HG03159 (cell line): ENCODE measurements around the gene DARS1.
"Not testable (repeated sequence)": the region's sequence is repeated elsewhere in the genome, so short reads cannot be mapped to it uniquely, and the experiment has no call there.

Experiments used
- ATAC-seq: cut with Tn5 transposase; IDR thresholded peaks from one replicate; pipeline ENCODE4 v1.9.1; 2021; ENCODE audit warnings: mild to moderate bottlenecking, moderate library complexity; ENCODE audit not compliant: unreplicated experiment

The DARS1 gene

DNA sequence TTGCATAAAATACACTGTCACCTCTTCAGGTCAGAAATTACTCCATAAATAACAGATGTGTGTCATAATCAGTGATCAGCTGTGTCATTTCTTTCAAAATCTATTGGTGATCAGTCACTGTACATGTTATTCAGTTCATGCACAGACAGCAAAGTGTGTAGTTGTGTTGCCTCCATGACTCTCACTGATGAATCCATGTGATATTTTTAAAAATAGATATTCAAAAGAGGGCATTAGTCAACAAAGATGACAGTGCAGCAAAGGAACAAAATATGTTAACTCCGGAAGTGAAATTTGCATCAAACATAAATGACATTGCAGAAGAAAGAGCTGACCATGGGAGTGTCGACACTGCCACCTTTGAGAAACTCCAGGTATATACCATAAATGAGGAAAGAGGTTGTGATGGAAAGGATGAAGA is 92.0 kb downstream of the DARS1 start:
- ATAC-seq: no peak

DNA sequence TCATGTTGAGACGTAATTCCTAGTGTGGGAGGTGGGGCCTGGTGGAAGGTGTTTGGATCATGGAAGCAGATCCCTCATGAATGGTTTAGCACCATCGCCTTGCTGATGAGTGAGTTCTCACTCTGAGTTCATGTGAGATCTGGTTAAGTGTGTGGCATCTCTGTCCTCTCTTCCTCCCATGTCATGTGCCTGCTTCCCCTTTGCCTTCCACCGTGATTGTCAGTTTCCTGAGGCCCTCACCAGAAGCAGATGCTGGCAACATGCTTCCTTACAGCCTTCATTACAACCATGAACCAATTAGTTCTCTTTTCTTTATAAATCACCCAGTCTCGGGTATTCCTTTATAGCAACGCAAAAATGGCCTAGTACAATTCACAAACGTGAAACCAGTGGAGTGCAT is 94.6 kb downstream of the DARS1 start:
- ATAC-seq: no peak

DNA sequence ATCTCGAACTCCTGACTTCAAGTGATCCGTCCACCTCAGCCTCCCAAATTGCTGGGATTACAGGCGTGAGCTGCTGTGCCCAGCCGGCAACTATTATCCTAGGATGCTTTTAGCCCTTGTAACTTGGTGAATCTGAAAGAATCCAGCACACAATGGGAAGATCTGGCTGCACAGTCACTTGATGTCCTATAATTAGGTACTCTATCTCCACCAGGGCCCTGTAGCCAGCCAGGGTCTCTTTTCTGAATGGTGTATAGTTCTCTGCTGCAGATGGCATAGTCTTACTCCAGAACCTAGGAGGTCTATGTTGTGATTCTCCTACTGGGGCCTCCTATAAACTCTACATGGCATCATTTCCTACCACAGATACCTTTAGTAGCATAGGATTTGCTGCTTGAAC is 95.3 kb downstream of the DARS1 start:
- ATAC-seq: no peak

DNA sequence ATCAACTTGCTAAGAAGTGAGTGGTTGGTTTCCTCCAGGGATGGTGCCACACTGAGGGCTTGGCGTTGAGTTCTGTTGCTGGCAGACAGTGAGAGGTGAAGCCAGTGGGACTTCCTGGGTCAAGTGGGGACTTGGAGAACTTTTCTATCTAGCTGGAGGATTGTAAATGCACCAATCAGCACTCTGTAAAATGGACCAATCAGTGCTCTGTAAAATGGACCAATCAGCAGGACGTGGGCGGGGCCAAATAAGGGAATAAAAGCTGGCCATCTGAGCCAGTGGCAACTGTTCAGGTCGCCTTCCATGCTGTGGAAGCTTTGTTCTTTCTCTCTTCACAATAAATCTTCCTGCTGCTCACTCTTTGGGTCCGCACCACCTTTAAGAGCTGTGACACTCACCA is 96.8 kb downstream of the DARS1 start:
- not testable (repeated sequence) for ATAC-seq

DNA sequence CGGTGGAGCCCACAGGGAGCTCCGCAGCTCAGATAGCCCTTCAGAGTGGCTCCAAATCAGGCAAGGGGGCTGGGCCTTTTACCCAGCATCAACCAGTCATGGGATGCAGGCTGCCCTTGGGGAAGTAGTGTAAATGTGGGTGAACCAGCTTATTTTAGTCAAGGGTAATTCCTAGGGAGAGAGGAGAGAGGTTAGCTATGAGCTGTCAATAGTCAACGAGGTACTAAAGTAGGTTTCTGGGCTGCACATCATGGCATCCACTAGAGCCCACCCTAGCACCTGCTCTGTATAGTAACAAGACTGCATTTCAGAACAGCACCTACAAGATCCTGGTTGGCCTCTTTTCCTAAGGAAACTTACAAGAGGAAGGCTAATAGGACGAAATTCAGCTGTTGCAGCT is 99.7 kb downstream of the DARS1 start:
- no peak for ATAC-seq

DNA sequence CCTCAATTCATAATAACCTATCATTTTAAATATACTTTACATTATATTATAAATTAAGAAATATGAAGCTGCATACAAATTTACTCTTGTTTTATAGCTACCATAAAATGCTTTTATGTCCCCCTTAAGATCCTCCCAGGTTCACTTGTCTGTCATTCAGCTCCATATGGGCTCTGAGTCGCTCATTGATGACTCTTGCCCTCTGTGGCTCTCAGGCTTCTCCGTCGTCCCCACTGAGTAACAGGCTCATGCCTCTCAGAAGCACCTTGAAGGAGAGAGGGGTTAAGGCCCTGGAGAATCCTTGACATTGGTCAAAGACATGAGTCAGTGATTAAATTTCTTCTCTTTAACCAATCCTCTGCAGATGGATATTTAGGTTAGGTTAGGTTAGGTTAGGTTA is 103.0 kb downstream of the DARS1 start:
- no peak for ATAC-seq

DNA sequence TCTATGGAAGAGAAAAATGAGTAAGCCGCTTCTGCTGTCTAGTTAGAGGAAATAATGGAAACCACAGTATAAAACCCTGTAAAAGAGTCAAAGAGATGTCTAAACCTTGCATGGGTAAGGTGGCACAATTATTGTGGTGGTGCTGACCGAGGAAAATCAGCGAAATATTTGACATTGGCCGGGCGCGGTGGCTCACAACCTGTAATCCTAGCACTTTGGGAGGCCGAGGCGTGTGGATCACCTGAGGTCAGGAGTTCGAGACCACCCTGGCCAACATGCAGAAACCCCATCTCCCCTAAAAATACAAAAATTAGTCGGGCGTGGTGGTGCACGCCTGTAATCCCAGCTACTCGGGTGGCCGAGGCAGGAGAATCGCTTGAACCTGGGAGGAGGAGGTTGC is 108.7 kb downstream of the DARS1 start:
- peak; percentile 0 for ATAC-seq

DNA sequence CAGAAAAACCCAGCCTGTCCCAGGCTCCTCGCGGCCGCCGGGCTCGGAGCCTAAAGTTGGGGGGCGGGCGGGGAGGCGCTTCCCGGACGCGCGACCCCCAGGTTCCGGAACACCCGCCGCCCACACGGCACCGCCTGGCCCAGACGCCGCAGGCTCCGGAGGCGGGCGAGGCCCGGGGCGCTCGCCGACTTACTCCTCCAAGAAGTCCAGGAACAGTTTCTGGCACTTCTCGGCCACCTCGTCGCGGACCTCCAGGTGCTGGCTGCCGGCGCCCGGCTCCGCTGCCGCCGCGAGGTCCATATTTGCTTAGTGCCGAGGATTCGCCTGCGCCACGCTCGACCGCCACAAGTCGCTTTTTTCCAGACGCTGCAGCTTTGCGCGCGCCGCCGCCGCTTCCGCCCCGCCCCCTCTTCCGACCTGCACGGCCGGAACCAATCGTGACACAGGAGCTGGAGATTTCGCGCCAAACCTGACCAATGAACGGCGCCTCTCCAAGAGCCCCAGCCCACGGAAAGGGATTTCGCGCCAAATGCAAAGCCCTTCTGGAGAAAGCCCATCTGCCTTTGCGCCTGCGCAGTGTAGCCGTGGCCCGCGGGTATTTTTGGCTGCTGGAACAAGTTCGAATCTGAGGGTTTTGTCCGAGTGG is 109.2 kb downstream of the DARS1 start, which contains the start of gene MCM6:
TSS of gene MCM6 (minus strand) at position 378 of the 646 bp plus-strand sequence. CDS start at position 300, 78 bp downstream.
- peak; percentile 91 for ATAC-seq

DNA sequence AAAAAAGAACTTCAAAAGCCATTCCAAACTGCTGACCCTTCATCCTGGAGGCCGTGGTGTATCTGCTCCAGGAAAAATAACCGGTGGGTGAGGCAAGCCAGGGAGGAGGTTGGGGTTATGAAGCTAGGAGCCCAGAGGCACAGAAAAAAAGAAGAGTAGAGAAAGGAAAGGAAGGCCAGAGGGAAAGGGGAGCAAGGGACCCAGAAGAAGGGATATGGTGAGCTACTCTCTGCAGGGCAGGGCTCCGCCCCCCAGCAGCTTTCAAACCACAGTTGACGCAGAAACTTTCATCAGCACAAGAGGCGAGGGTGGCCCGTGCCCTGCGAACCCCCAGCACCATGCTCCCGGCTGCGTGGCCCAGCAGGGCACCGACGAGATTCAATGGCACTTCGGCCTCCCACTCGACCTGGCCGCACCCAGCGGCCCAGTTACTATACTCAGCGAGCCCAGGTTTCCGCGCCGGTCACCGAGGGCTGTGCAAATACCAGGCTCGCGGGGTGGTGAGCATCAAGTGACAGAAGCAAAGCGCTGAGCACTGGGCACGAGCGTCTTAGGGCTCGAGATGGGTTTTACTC is 109.8 kb downstream of the DARS1 start:
- peak; percentile 67 for ATAC-seq

DNA sequence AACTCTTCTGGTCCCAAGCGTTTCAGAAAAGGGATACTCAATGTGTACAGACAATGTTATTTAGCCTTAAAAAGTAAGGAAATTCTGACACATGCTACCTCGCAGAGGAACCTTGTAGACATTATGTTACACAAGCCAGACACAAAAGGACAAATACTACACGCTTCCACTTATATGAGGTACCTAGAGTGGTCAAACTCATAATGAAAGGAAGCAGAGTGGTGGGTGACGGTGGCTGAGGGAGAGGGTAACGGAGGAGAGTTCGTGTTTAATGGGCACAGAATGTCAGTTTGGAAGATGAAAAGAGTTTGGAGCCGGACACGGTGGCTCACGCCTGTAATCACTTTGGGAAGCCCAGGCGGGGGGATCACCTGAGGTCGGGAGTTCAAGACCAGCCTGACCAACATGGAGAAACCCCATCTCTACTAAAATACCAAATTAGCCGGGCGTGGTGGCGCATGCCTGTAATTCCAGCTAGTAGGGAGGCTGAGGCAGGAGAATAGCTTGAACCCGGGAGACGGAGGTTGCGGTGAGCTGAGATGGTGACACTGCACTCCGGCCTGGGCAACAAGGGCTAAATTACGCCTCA is 110.6 kb downstream of the DARS1 start:
- ATAC-seq: no peak

DNA sequence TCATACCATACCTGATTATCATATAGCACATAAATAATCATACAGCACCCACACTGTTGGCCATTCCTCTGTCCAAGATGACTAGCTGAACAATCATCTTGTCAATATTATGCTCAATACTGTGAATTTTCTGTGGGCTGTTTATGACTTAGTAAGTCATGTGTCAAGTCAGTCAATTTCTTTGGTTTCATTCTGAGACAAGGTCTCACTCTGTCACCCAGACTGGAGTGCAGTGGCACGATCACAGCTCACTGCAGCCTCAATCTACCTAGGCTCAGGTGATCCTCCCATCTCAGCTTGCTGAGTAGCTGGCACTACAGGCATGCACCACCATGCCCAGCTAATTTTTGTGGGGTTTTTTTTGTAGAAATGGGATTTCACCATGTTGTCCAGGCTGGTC is 114.9 kb downstream of the DARS1 start:
- no peak for ATAC-seq

DNA sequence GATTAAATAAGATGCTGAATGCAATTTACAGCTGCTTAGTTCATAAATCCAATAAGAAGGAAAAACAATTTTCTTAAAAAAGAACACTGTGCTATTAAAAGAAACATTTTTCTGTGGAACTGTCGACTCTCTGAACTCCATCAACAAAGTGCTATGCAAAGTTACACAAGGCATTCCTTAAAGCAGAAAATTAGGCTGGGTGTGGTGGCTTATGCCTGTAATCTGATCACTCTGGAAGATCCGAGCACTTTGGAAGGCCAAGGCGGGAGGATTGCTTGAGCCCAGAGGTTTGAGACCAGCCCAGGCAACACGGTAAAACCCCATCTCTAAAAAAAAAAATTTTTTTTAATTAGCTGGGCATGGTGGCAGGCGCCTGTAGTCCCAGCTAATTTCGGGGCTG is 122.2 kb downstream of the DARS1 start:
- no peak for ATAC-seq

DNA sequence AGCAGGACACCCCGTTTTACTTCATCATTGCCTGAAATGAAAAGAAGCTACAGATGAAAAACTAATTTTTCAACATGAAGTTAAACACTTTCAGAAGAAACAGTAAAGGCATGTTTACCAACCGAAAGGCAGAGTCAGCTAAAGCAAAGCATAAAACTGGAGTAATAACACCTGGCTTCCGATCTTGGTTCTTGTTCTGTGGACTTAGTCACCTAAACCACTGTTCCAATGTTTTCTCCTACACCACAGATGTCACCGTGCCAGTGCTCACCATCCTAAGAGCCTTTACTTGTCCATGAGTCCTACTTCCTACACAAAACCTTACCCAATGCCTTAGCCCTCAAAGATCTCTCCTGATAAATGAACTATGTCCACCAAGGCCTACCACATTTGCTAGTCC is 122.7 kb downstream of the DARS1 start:
- no peak for ATAC-seq
